GM18519 (cell line): ENCODE measurements around the gene HGFAC.

Experiments
- ATAC-seq: cut with Tn5 transposase; IDR thresholded peaks from one replicate; pipeline ENCODE4 v1.9.1; 2021; ENCODE audit warnings: mild to moderate bottlenecking, moderate library complexity; ENCODE audit not compliant: unreplicated experiment, low FRiP score

HGFAC gene

DNA sequence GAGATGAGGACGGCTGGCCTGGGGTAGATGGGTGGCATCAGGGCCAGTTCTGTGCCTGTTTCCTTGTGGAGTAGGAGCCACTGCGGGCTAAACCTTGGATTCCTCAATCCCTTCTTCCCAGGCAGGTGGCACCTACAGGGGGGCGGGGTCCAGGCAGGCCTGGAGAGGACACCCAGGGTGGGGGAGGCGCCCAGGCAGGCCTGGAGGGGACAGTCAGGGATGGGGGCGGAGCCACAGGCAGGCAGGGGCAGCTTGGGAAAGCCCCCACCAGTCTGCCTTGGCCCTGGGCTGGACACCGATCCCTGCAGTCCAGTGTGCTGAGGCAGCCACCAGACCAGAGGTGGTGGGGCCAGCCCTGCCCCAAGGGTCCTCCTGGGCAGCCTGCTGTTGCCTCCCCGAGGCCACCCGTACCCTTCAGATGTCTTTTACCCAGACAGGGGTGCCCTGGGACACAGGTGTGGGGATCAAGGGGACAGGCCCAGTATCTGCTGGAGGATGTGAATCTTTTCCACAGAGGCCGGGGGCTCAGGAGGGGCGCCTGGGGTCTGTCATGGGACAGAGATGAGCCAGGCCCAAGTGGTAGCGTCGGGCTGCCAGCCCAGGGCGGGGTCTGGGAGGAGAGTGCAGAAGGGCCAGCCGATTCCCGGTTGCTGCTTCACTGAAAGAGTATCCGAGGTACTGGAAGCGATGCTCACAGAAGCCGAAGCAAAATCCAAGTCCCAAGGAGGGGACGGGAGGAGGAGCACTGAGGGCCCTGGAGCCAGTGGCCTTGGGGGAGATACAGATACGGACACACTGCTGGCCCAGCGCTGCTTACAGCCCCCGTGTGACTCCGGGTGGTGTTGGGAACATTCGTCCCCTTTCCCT is 56.0 kb downstream of the HGFAC start:
- ATAC-seq, result no peak

DNA sequence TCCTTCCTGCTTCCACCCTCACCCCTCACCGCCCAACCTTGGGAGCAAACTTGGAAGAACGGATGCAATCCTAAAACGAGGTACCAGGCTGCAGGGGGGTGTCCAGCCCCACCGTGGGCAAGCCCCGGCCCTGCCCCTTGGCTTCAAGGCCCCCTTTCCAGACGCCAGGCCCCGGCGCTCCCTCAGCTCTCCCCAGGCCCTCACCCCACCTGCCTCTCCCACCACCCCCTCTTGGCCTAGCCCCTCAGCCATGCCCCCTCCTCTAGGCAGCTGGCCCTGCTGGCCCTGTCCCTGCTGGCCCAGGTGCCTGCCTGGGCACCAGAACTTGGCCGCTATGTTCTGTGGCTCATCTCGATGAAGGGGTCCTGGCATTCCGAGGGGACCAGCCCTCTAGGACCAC is 56.6 kb downstream of the HGFAC start:
- no peak for ATAC-seq
